H9 (cell line): ENCODE results near the gene NCOA5. TPM values are rescaled to one million over a fixed set of nuclear protein-coding genes. Genes with fewer than 3 reads are reported as not detected.

Source experiments
- DNase-seq: peaks from one replicate; pipeline ENCODE4 v3.0.0-alpha.2; 2017
- H2AFZ ChIP-seq: one replicate; pipeline ENCODE4 v1.6.1; 2013; ENCODE audit warnings: mild to moderate bottlenecking, low read length, control low read depth, moderate library complexity
- H2AK5ac ChIP-seq: 2 replicates; pipeline ENCODE4 v1.6.1; 2013; ENCODE audit warnings: low read length, control low read depth, mixed read lengths; ENCODE audit not compliant: insufficient read length
- H2BK120ac ChIP-seq: one replicate; pipeline ENCODE4 v1.6.1; 2013; ENCODE audit warnings: low read depth, mild to moderate bottlenecking, low read length, control low read depth, inconsistent platforms; ENCODE audit not compliant: poor library complexity, severe bottlenecking
- H2BK12ac ChIP-seq: 2 replicates; pipeline ENCODE4 v1.6.1; 2013; ENCODE audit warnings: low read length, control low read depth, mixed read lengths, low read depth; ENCODE audit not compliant: insufficient read length
- H2BK15ac ChIP-seq: 2 replicates; pipeline ENCODE4 v1.6.1; 2013; ENCODE audit warnings: low read depth, low read length, control low read depth
- H2BK20ac ChIP-seq: one replicate; pipeline ENCODE4 v1.6.1; 2013; ENCODE audit warnings: low read depth, mild to moderate bottlenecking, low read length, control low read depth, inconsistent platforms; ENCODE audit not compliant: poor library complexity, severe bottlenecking
- H2BK5ac ChIP-seq: 2 replicates; pipeline ENCODE4 v1.6.1; 2013; ENCODE audit warnings: low read length, control low read depth, mixed read lengths; ENCODE audit not compliant: insufficient read length
- H3K14ac ChIP-seq: 2 replicates; pipeline ENCODE4 v1.6.1; 2013; ENCODE audit warnings: low read length, control low read depth; ENCODE audit not compliant: insufficient read depth
- H3K18ac ChIP-seq: 2 replicates; pipeline ENCODE4 v1.6.1; 2013; ENCODE audit warnings: low read depth, mild to moderate bottlenecking, mixed read lengths, low read length, control low read depth; ENCODE audit not compliant: insufficient read length
- H3K23ac ChIP-seq: 2 replicates; pipeline ENCODE4 v1.6.1; 2013; ENCODE audit warnings: low read length, control low read depth, mixed read lengths, low read depth; ENCODE audit not compliant: insufficient read length
- H3K23me2 ChIP-seq: 2 replicates; pipeline ENCODE4 v1.6.1; 2013; ENCODE audit warnings: low read depth, mild to moderate bottlenecking, mixed read lengths, low read length, control low read depth; ENCODE audit not compliant: insufficient read length, poor library complexity, severe bottlenecking
- H3K27ac ChIP-seq: 2 replicates; pipeline ENCODE4 v1.5.1; 2013; ENCODE audit warnings: low read length, control low read depth, mixed read lengths, low read depth; ENCODE audit not compliant: insufficient read length
- H3K27me3 ChIP-seq: 2 replicates; pipeline ENCODE4 v1.6.1; 2013; ENCODE audit warnings: low read length, control low read depth, inconsistent platforms; ENCODE audit not compliant: insufficient read depth
- H3K4ac ChIP-seq: 2 replicates; pipeline ENCODE4 v1.6.1; 2013; ENCODE audit warnings: low read depth, mild to moderate bottlenecking, control low read depth, inconsistent platforms, low read length, moderate library complexity
- H3K4me1 ChIP-seq: 2 replicates; pipeline ENCODE4 v1.6.1; 2013; ENCODE audit warnings: low read length, control low read depth, inconsistent platforms; ENCODE audit not compliant: insufficient read depth
- H3K4me2 ChIP-seq: 2 replicates; pipeline ENCODE4 v1.6.1; 2013; ENCODE audit warnings: low read length, control low read depth, mixed read lengths; ENCODE audit not compliant: insufficient read length, insufficient read depth
- H3K56ac ChIP-seq: 2 replicates; pipeline ENCODE4 v1.6.1; 2013; ENCODE audit warnings: low read depth, mild to moderate bottlenecking, mixed read lengths, low read length, control low read depth; ENCODE audit not compliant: insufficient read length
- H3K79me1 ChIP-seq: 2 replicates; pipeline ENCODE4 v1.6.1; 2013; ENCODE audit warnings: low read depth, mild to moderate bottlenecking, moderate library complexity, low read length, control low read depth, inconsistent platforms; ENCODE audit not compliant: insufficient read depth, poor library complexity, severe bottlenecking
- H3K79me2 ChIP-seq: 2 replicates; pipeline ENCODE4 v1.6.1; 2013; ENCODE audit warnings: low read length, control low read depth, inconsistent platforms; ENCODE audit not compliant: insufficient read depth
- H3K9ac ChIP-seq: 2 replicates; pipeline ENCODE4 v1.6.1; 2013; ENCODE audit warnings: low read length, control low read depth, mixed read lengths; ENCODE audit not compliant: insufficient read length; ENCODE audit errors: extremely low read depth
- H3K9me3 ChIP-seq: one replicate; pipeline ENCODE4 v1.6.1; 2013; ENCODE audit warnings: low read depth, low read length, inconsistent platforms; ENCODE audit not compliant: control insufficient read depth
- H3T11ph ChIP-seq: one replicate; pipeline ENCODE4 v1.6.1; 2013; ENCODE audit warnings: mild to moderate bottlenecking, low read length, control low read depth, inconsistent platforms
- H4K20me1 ChIP-seq: one replicate; pipeline ENCODE4 v1.6.1; 2013; ENCODE audit not compliant: control insufficient read depth, insufficient read length, insufficient read depth
- H4K5ac ChIP-seq: 2 replicates; pipeline ENCODE4 v1.6.1; 2013; ENCODE audit warnings: low read depth, mild to moderate bottlenecking, mixed read lengths, low read length, control low read depth; ENCODE audit not compliant: insufficient read length
- H4K8ac ChIP-seq: replicated peaks from 2 replicates; pipeline ENCODE4 v1.6.1; 2013; ENCODE audit warnings: low read length, control low read depth, mixed read lengths, low read depth; ENCODE audit not compliant: insufficient read length
- H4K91ac ChIP-seq: 2 replicates; pipeline ENCODE4 v1.6.1; 2013; ENCODE audit warnings: low read depth, mild to moderate bottlenecking, moderate library complexity, mixed read lengths, low read length, control low read depth; ENCODE audit not compliant: insufficient read length
- H3K27ac Mint-ChIP-seq, 3 experiments: 2 replicates in 2 of 3; 3 replicates in 1 of 3; pipeline ENCODE4 v1.8.0; 2020 to 2021; ENCODE audit warnings: mixed read lengths in 3 of 3, mild to moderate bottlenecking in 1 of 3, moderate library complexity in 1 of 3
- H3K27me3 Mint-ChIP-seq: 2 replicates; pipeline ENCODE4 v1.8.0; 2021; ENCODE audit warnings: low read depth, mild to moderate bottlenecking, moderate library complexity, mixed read lengths
- H3K36me3 Mint-ChIP-seq, 3 experiments: 2 replicates in 2 of 3; 3 replicates in 1 of 3; pipeline ENCODE4 v1.8.0; 2020 to 2021; ENCODE audit warnings: low read depth in 3 of 3, mixed read lengths in 3 of 3; ENCODE audit not compliant: insufficient read depth in 1 of 3
- H3K4me1 Mint-ChIP-seq, 2 experiments: 2 replicates each; pipeline ENCODE4 v1.8.0; 2020; ENCODE audit warnings: mixed read lengths in 2 of 2
- H3K4me3 Mint-ChIP-seq, 2 experiments: 2 replicates in 1 of 2; 3 replicates in 1 of 2; pipeline ENCODE4 v1.8.0; 2020 to 2021; ENCODE audit warnings: mild to moderate bottlenecking in 2 of 2, mixed read lengths in 2 of 2, moderate library complexity in 1 of 2
- H3K9me3 Mint-ChIP-seq, 2 experiments: 2 replicates in 1 of 2; 3 replicates in 1 of 2; pipeline ENCODE4 v1.8.0; 2020; ENCODE audit warnings: mild to moderate bottlenecking in 2 of 2, mixed read lengths in 2 of 2, moderate library complexity in 1 of 2
- CTCF ChIP-seq: fragments of 200-600 bp; sonication (generic); conservative IDR thresholded peaks from 3 replicates; pipeline ENCODE4 v1.8.0; 2021; ENCODE audit warnings: antibody characterized with exemption, mild to moderate bottlenecking
- WGBS: extraction: QIAGEN DNeasy Blood & Tissue Kit; methylation state at CpG from one replicate; pipeline ENCODE4 v1.1.7; 2013; ENCODE audit warnings: missing lambda C conversion rate, low lambda C conversion rate, mixed read lengths; ENCODE audit not compliant: insufficient read length; ENCODE audit errors: extremely low coverage; 5-methylcytosine and 5-hydroxymethylcytosine counted together
- total RNA-seq: library from RNA; stranded (reverse); gene quantifications from 2 replicates; pipeline ENCODE4 v1.2.1, GENCODE V29; 2021

The NCOA5 gene
- total RNA-seq, 1 experiment from 2014 or later = 55.7 TPM

- Histone ChIP-seq H3K4ac (no peak overlapping the region), H3K79me2 (no peaks in the 10 kb centered on the region), H3K4me2 (no peak overlapping the region), H3K23ac (no peak overlapping the region), H3K23me2 (no peaks in the 10 kb centered on the region), H3K4me1 (no peaks in the 10 kb centered on the region), H2AFZ (no peak overlapping the region), H4K8ac (no peak overlapping the region), H2BK20ac (no peak overlapping the region), H3K56ac (no peak overlapping the region), H4K91ac (no peak overlapping the region), H3K27me3 (0 out of 2 replicates have a peak, but pooled peaks cover 3% of the 10 kb centered on the region), H2BK15ac (no peak overlapping the region), H3K9ac (no peak overlapping the region), H3K18ac (no peak overlapping the region), H2BK120ac (no peak overlapping the region), H3K79me1 (no peaks in the 10 kb centered on the region), H2AK5ac (no peak overlapping the region), H2BK5ac (no peak overlapping the region), H2BK12ac (no peak overlapping the region), H4K20me1 (peaks cover 2% of the 10 kb centered on the region), H3K14ac (no peak overlapping the region; the same call in 1 of the 2 replicates), H3K9me3 (no peaks in the 10 kb centered on the region), H3K27ac (no peak overlapping the region), H4K5ac (no peak overlapping the region), H3T11ph (no peak overlapping the region)
- no peak for DNase-seq
- H3K9me3 Mint-ChIP-seq = no peaks in the 10 kb centered on the region
- H3K36me3 Mint-ChIP-seq = no peaks in the 10 kb centered on the region
- no peak overlapping the region for H3K4me3 Mint-ChIP-seq
- peaks cover 2 to 20% of the 10 kb centered on the region in 2 experiments; a peak in 2 of 4 replicates for H3K4me1 Mint-ChIP-seq
- WGBS = no CpG with 5 or more reads among the region's 6 CpGs
- no peak for TF ChIP-seq CTCF
- peaks cover 59% of the 10 kb centered on the region for H3K27me3 Mint-ChIP-seq
- no peak overlapping the region for H3K27ac Mint-ChIP-seq
These were observed 44.9 kb downstream of the NCOA5 start for GRCh38 chr20:46044896-46045295.
